Measurements from ENCODE around the gene PXK.

- no peak for TF ChIP-seq EZH2 (IDR thresholded peaks at IDR 0.05; ENCODE audit: low read depth)
- no peak for TF ChIP-seq CTCF (conservative IDR thresholded peaks at IDR 0.05)
These were observed 95.1 kb downstream of the PXK start for GRCh38 chr3:58427661-58428361.
